Measurements from ENCODE around the gene GAPDHS. TPM values are rescaled to one million over a fixed set of nuclear protein-coding genes. Genes with fewer than 3 reads are reported as not detected.

Gene GAPDHS
- total RNA-seq, 1 donor from 2014 or later = not detected

DNA sequence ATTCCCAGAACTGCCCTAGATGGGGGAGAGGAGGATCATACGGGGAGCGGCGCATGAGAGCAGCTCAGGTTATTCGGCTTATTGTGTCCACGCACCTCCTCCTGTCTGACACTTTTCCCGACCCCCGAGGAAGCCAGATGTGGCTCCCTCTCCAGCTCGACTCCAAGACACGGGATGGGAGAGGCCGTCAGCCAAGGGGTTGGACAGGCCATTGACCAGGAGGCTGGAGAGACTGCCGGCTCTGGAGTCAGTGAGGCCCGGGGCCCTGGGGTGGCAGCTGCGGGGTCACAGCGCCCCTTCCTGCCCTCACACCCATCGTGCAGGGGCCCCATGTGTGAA lies 22.7 kb upstream of the GAPDHS start:
- DNase-seq (ENCODE audit: low read depth) = no peak

DNA sequence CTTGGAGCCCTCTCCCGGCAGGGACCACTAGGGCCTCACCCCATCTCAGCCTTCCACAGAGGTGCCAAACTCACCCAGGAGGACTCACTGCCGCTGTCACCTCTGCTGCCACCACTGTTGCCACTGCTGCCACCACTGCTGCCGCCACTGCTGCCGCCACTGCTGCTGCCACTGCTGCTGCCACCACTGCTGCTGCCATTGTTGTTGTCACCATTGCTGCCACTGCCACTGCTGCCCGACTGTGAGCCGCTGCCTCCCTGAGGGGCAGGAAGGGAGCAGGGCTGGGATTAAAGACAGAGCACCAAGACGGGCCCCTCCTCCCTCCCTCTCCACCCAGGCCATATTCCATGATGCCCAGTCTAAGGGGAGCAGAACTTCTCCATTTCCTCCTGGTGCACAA lies 21.9 kb upstream of the GAPDHS start:
- DNase-seq (ENCODE audit: low read depth) = no peak

DNA sequence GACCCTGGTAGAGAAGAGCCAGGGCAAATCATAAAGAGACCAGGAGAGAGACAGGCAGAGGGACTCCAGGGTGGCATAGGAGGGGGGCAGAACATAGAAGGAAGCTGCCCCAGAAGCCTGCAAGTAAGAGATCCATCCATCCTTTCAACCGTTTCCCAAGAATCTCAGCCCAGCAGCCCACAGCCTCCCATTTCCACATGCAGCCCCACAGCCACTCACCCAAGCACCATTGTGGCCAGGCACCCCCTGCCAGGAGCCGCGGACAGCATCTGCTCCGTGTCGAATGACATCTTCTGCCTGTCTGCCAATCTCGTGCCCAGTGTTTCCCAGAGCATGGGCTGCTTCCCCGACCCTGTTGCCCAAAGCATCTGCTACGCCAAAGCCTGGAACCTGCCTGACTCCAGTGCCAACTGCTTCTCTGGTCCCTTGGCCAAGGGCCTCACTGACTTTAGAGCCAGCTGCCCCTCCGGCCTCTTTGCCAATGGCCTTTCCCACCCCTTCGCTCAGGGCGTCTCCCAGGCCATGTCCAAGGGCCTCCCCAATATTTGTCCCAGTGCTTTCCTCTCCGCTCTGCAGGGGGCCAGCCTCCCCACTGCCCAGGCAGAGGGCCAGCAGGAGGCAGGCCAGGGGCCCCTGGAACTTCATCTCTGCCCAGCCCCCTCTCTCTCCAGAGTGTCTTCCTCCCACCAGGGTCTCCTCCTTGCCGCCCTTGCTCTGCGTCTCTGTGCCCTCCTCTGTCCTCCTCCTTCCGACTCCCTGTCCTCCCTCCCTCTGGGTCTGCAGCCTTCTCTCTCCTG lies 20.2 kb upstream of the GAPDHS start:
- peak; percentile 87 for DNase-seq (ENCODE audit: low read depth)

GRCh38 chr19:35513628-35514281 lies 19.5 kb upstream of the GAPDHS start, which contains the start of gene DMKN:
DMKN (minus strand) TSS chr19:35513649; CDS start chr19:35513475, 174 bp downstream.
- DNase-seq (ENCODE audit: low read depth) = peak; percentile 35

DNA sequence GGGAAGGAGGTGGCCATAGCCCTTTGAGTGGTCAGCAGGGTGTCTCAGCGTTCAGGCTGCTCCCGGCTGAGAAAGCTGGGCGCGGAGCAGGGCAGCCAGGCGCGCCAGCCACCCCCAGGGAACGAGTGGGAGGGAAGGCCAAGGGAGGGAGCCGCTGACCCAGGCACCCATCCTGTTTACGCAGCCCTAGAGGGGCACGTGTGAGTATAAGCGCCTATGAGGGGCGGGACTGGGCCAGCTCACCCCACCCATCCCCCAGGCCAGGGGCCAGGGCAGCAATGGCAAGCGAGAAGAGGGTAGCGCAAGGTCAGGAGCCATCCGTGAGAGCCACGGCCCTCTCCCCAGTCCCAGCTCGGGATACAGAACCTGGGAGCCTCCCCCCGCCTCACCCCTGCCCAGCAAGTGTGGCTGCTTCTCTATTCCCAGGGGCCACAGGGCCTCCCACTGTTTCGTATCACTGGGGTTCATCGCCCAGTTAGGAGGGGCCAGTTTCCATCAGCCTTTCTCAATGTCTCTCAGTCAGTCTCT lies 18.9 kb upstream of the GAPDHS start:
- DNase-seq (ENCODE audit: low read depth) = no peak

GRCh38 chr19:35516310-35516709 lies 16.9 kb upstream of the GAPDHS start:
- no peak for DNase-seq (ENCODE audit: low read depth)

- DNase-seq (ENCODE audit: low read depth) = no peak
These were observed 15.9 kb upstream of the GAPDHS start for GRCh38 chr19:35517342-35517741.

DNA sequence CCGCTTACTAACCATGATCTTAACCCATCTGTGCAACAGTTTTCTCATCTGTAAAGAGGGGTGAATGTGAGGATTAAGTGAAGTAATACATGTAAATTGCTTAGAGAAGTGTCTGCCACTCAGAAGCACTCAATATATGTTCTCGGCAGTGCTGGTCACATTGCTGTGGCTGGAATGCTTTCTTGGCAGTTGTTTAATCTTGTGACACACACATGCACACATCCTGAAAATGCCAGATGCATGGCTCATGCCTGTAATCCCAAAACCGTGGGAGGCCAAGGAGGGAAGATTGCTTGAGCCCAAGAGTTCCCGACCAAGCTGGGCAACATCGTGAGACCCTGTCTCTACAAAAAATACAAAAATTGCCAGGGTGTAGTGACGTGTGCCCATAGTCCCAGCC lies 14.9 kb upstream of the GAPDHS start:
- DNase-seq (ENCODE audit: low read depth) = peak; percentile 80

DNA sequence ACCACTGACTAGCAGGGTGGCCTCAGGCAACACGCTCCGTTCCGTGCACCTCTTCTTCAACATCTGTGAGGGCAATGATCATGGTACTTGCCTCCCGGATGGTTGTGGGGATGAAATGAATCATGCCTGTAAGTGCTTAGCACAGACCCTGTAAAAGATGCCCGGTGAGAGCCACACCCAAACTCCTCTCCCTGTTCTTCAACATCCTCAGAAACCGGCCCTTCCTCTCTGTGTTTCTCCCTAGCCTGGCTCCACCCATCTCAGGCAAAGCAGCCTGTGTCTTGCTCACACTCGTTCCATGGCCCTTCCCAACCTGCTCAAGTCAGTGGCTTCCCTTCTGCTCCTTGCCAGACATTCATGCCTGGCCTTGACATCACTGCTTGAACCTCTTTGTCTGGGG lies 14.0 kb upstream of the GAPDHS start:
- DNase-seq (ENCODE audit: low read depth) = no peak

DNA sequence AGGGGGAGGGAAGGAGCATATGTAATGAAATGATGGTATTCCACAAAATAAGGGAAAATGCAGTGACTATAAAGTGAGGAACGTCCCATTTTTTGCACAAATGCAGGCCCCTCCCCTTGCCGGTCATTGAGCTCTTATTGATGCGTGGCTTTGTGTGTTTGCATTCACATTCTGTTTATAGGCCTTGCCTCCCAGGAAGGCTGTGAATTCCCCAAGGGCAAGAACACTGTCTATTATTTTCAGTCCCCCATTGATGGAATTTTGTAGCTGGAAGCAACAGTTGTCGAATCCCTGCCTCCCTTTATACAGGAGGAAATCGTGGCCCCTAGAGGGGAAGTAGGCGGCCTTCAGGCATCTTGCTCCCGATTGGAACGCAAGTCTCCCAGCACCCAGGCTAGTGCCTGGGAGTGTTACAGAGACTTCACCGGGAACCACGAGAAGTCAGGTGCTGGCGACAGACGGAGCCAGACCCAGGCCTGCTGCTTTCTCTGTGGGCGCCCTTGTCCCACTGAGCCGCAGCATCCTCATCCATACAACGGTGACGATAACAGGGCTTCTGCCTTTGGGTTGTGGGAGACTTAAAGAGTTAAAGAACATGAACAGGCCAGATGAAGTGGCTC lies 12.0 kb upstream of the GAPDHS start:
- no peak for DNase-seq (ENCODE audit: low read depth)

- DNase-seq (ENCODE audit: low read depth) = no peak
These were observed 10.4 kb upstream of the GAPDHS start for GRCh38 chr19:35522745-35523327.

GRCh38 chr19:35524181-35524837 lies 8.9 kb upstream of the GAPDHS start:
- DNase-seq (ENCODE audit: low read depth) = no peak

- no peak for DNase-seq (ENCODE audit: low read depth)
These were observed 7.4 kb upstream of the GAPDHS start for GRCh38 chr19:35525873-35526272.

GRCh38 chr19:35528218-35529038 lies 4.8 kb upstream of the GAPDHS start, which contains the start of gene SBSN:
SBSN (minus strand) TSS chr19:35528311; CDS start chr19:35528281, 30 bp downstream.
- DNase-seq (ENCODE audit: low read depth) = no peak

GRCh38 chr19:35529241-35530218 lies 3.7 kb upstream of the GAPDHS start:
- DNase-seq (ENCODE audit: low read depth) = peak; percentile 34

DNA sequence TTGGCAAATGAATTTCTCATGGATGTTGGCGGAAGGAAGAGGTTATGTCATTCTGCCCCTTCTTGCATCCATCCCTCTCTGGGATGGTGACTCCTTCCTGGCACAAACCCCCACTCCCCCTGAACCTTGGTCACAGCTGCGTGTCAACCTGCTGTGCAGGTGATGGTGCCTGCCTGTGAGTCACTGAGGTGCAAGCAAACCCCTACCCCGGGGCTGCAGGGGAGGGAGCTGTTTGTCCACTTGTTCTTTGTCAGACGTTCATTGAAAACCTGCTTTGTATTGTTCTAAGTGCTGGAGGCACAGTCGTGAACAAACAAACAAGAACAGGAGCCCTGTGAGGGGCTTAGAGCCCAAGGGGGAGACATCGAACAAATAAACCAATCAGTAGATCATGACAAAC lies 2.0 kb upstream of the GAPDHS start:
- DNase-seq (ENCODE audit: low read depth) = no peak

GRCh38 chr19:35533822-35534392 lies 651 bp downstream of the GAPDHS start:
- no peak for DNase-seq (ENCODE audit: low read depth)

DNA sequence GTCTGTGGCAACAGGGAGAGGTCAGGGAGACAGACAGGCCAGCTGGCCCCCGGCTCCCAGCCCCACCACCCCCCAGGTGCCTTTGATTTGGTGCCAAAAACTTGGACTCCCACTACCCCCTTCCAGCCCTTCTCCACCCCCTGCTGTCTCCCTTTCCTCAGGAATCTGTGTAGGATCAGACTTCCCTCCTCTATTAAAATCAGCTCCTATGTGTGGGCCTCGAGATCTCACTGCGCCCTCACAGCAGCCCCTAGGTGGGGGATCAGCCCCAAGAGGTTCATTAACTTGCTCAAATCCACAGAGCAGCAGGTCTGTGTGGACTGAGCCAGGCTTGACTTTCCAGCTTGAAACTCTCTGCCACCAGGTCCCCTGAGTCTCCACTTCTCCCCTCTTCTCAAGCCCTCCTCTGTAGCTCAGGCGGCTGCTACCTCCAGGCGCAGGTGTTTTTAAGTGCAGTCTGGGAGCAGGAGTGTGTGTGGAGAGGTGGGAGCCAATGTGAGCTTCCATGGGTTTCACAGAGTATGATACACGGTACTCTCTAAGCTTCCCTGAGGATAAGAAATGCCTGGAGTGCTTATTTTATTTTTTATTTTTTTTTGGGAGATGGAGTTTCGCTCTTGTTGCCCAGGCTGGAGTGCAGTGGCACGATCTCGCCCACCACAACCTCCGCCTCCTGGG lies 1.7 kb downstream of the GAPDHS start:
- DNase-seq (ENCODE audit: low read depth) = no peak
